GM10266 (cell line): ENCODE data around the gene WNK3.

ENCODE experiments used
- DNase-seq: peaks from one replicate; pipeline ENCODE4 v3.0.0; 2012; ENCODE audit errors: extremely low spot score
- CTCF ChIP-seq: IDR thresholded peaks from 2 replicates; pipeline ENCODE4 v1.5.1; 2012; ENCODE audit warnings: mild to moderate bottlenecking, low read depth; ENCODE audit not compliant: control insufficient read depth, insufficient read depth; ENCODE audit errors: missing control alignments

WNK3 gene

GRCh38 chrX:54291758-54292157 is 66.1 kb downstream of the WNK3 start:
- no peak for TF ChIP-seq CTCF
- DNase-seq = no peak

GRCh38 chrX:54288968-54289367 is 68.9 kb downstream of the WNK3 start:
- TF ChIP-seq CTCF = no peak
- DNase-seq = no peak

- TF ChIP-seq CTCF = no peak
- DNase-seq = no peak
Observed at GRCh38 chrX:54288277-54288676, 69.6 kb downstream of the WNK3 start.

- no peak for TF ChIP-seq CTCF
- no peak for DNase-seq
Observed at GRCh38 chrX:54281676-54282075, 76.2 kb downstream of the WNK3 start.

GRCh38 chrX:54280466-54280865 is 77.4 kb downstream of the WNK3 start:
- no peak for TF ChIP-seq CTCF

GRCh38 chrX:54271664-54272063 is 86.2 kb downstream of the WNK3 start:
- TF ChIP-seq CTCF = no peak
- DNase-seq = no peak

More at GRCh38 chrX:54280466-54280865, 77.4 kb downstream of the WNK3 start:
- DNase-seq = no peak

GRCh38 chrX:54248309-54248708 is 109.5 kb downstream of the WNK3 start:
- peak; percentile 27 for TF ChIP-seq CTCF
- peak; percentile 5 for DNase-seq
